Peyer's patch (tissue), 4 donors: ENCODE results near the gene GRIA3. TPM values are rescaled to one million over a fixed set of nuclear protein-coding genes. Genes with fewer than 3 reads are reported as not detected.

Experiments
- DNase-seq, 3 donors: peaks; one replicate each; pipeline ENCODE4 v3.0.0-alpha.2; 2017 to 2019
- H3K27ac ChIP-seq, 4 donors: fragments of 200-600 bp; sonication (generic); one replicate each; pipeline ENCODE4 v1.5.1; 2016 to 2019
- H3K27me3 ChIP-seq, 2 donors: fragments of 200-600 bp; sonication (generic); one replicate each; pipeline ENCODE4 v1.5.1; 2019
- H3K36me3 ChIP-seq, 3 donors: fragments of 200-600 bp; sonication (generic); one replicate each; pipeline ENCODE4 v1.5.1; 2016 to 2019
- H3K4me1 ChIP-seq, 4 donors: fragments of 200-600 bp; sonication (generic); one replicate each; pipeline ENCODE4 v1.5.1; 2016 to 2019
- H3K4me3 ChIP-seq, 4 donors: fragments of 200-600 bp; sonication (generic); 1 replicate in 3 of 4; 2 replicates in 1 of 4; pipeline ENCODE4 v1.5.1; 2016 to 2019; ENCODE audit warnings: mild to moderate bottlenecking in 1 of 4
- H3K9me3 ChIP-seq, 4 donors: fragments of 200-600 bp; sonication (generic); one replicate each; pipeline ENCODE4 v1.5.1; 2016 to 2019; ENCODE audit warnings: mild to moderate bottlenecking in 1 of 4
- POLR2A ChIP-seq, 2 donors: fragments of 450-650 bp; IDR thresholded peaks; one replicate each; pipeline ENCODE4 v1.5.1; 2017; ENCODE audit warnings: antibody characterized with exemption in 2 of 2, mild to moderate bottlenecking in 2 of 2, moderate library complexity in 2 of 2
- total RNA-seq, 4 donors: library from RNA; depleted of rRNA; stranded (reverse); fragments of >200 nt; gene quantifications; one replicate each; pipeline ENCODE4 v1.1.0, GENCODE V29; 2016
- TF ChIP-seq, protein P1 (sequence below), 6 experiments: fragments of 450-650 bp in 4 of 6; fragments of 200-600 bp in 2 of 6; sonication (generic) in 1 of 6; IDR thresholded peaks; one replicate each; pipeline ENCODE4 v1.5.1; 2017 to 2019; ENCODE audit warnings: antibody characterized with exemption in 6 of 6, mild to moderate bottlenecking in 3 of 6, moderate library complexity in 1 of 6

The GRIA3 gene
- total RNA-seq, 4 donors from 2014 or later = 0.47 to 12.4 TPM; not detected in 2

DNA sequence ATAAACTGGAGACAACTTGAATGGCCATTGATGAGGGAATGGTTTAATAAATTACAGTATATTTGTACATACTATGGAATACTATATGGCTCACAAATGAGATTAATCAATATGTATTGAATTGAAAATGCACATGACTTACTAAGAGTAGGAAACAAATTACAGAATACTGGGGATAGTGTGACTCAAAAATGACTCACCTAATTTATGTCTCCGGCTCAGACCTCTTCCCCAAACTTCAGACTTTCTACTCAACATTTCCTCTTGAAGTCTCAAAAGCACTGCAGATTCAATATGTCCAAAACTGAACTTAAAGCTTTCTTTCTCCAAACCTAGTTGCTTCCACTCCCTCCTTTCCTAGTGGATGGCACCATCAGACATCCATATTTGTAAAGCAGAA, 28.8 kb upstream of the GRIA3 start:
- no peaks in the 10 kb centered on the region for H3K4me1 ChIP-seq
- H3K36me3 ChIP-seq = no peaks in the 10 kb centered on the region
- H3K27me3 ChIP-seq = no peaks in the 10 kb centered on the region
- H3K27ac ChIP-seq = no peak overlapping the region
- no peak overlapping the region for H3K4me3 ChIP-seq
- H3K9me3 ChIP-seq = no peaks in the 10 kb centered on the region
- TF ChIP-seq POLR2A (IDR thresholded peaks at IDR 0.05) = no peak
- TF ChIP-seq, protein P1, sequence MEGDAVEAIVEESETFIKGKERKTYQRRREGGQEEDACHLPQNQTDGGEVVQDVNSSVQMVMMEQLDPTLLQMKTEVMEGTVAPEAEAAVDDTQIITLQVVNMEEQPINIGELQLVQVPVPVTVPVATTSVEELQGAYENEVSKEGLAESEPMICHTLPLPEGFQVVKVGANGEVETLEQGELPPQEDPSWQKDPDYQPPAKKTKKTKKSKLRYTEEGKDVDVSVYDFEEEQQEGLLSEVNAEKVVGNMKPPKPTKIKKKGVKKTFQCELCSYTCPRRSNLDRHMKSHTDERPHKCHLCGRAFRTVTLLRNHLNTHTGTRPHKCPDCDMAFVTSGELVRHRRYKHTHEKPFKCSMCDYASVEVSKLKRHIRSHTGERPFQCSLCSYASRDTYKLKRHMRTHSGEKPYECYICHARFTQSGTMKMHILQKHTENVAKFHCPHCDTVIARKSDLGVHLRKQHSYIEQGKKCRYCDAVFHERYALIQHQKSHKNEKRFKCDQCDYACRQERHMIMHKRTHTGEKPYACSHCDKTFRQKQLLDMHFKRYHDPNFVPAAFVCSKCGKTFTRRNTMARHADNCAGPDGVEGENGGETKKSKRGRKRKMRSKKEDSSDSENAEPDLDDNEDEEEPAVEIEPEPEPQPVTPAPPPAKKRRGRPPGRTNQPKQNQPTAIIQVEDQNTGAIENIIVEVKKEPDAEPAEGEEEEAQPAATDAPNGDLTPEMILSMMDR (IDR thresholded peaks at IDR 0.05) = no peak
- no peak for DNase-seq

- Histone ChIP-seq H3K9me3 (no peaks in the 10 kb centered on the region), H3K36me3 (no peaks in the 10 kb centered on the region), H3K4me1 (no peaks in the 10 kb centered on the region), H3K4me3 (no peak overlapping the region), H3K27ac (no peak overlapping the region), H3K27me3 (no peaks in the 10 kb centered on the region)
- TF ChIP-seq, protein P1 (IDR thresholded peaks at IDR 0.05) = no peak
- no peak for TF ChIP-seq POLR2A (IDR thresholded peaks at IDR 0.05)
- no peak for DNase-seq
These were observed 26.5 kb upstream of the GRIA3 start for GRCh38 chrX:123157586-123157985.

- H3K36me3 ChIP-seq = no peaks in the 10 kb centered on the region
- no peak for DNase-seq
- no peaks in the 10 kb centered on the region for H3K4me1 ChIP-seq
- no peak overlapping the region for H3K4me3 ChIP-seq
- no peak overlapping the region for H3K27ac ChIP-seq
- H3K27me3 ChIP-seq = no peaks in the 10 kb centered on the region
- TF ChIP-seq POLR2A (IDR thresholded peaks at IDR 0.05) = no peak
- TF ChIP-seq, protein P1 (IDR thresholded peaks at IDR 0.05) = no peak
- no peaks in the 10 kb centered on the region for H3K9me3 ChIP-seq
These were observed 24.7 kb upstream of the GRIA3 start for GRCh38 chrX:123159403-123159802.

DNA sequence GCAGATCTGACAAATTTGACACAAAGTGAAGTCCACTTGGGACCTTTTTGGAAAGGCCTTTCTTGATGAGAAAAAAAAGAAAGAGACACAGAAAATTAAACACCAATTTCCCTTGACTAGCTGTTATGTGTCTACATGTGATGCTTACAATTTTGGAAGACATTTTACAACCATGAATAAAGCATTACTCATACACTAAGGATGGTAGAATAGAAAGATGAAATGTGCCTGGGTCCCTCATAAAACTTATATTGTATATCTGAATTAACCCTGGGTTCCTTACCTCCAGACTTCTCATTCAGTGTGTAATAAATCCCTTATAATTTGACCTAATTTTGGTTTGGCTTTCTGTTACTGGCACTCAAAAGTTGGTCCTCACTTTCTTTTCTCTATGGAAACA, 16.5 kb upstream of the GRIA3 start:
- Histone ChIP-seq H3K9me3 (no peaks in the 10 kb centered on the region), H3K36me3 (no peaks in the 10 kb centered on the region), H3K27ac (no peak overlapping the region), H3K27me3 (no peaks in the 10 kb centered on the region), H3K4me3 (no peak overlapping the region), H3K4me1 (no peaks in the 10 kb centered on the region)
- TF ChIP-seq POLR2A (IDR thresholded peaks at IDR 0.05) = no peak
- TF ChIP-seq, protein P1 (IDR thresholded peaks at IDR 0.05) = no peak
- no peak for DNase-seq

- Histone ChIP-seq H3K9me3 (no peaks in the 10 kb centered on the region), H3K27ac (peak overlapping the region in 1 of 4 donors; percentile 64), H3K4me3 (no peak overlapping the region), H3K36me3 (no peaks in the 10 kb centered on the region), H3K4me1 (no peaks in the 10 kb centered on the region), H3K27me3 (no peaks in the 10 kb centered on the region)
- TF ChIP-seq POLR2A (IDR thresholded peaks at IDR 0.05) = no peak
- TF ChIP-seq, protein P1 (IDR thresholded peaks at IDR 0.05) = no peak
- no peak for DNase-seq
These were observed 14.7 kb upstream of the GRIA3 start for GRCh38 chrX:123169247-123169901.

DNA sequence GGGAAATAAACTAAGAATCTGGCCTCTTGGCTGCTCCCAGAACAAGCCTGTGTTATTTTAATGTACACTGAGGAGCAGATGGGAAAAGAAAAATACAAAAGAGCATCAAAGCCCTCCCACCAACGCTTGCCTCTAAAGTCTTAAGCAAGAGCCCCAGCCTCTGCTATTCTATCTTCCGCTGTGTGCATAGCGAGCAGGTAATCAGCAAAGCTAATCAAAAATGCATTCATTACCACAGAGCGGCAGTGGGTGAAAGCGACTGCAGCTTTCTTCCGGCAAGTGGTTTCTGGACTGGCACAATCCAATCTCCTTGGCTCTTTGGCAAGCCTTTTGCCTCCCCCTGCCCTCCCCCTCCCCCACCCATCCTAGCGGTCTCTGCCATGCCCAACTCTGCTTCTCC, 13.5 kb upstream of the GRIA3 start:
- Histone ChIP-seq H3K9me3 (no peaks in the 10 kb centered on the region), H3K27ac (no peak overlapping the region), H3K36me3 (no peaks in the 10 kb centered on the region), H3K4me1 (no peaks in the 10 kb centered on the region), H3K4me3 (no peak overlapping the region), H3K27me3 (no peaks in the 10 kb centered on the region)
- TF ChIP-seq, protein P1 (IDR thresholded peaks at IDR 0.05) = no peak
- no peak for TF ChIP-seq POLR2A (IDR thresholded peaks at IDR 0.05)
- DNase-seq = no peak
